OCI-LY3 (cell line): ENCODE results near the gene NCKAP5.

ENCODE experiments used
- EZH2phosphoT487 ChIP-seq: fragments of 200-600 bp; shearing (Covaris generic); IDR thresholded peaks from 2 replicates; pipeline ENCODE4 v1.6.1; 2018; ENCODE audit warnings: antibody characterized with exemption, mixed run types, low read depth
- TF ChIP-seq, protein P1 (sequence below): fragments of 200-600, 300-600 bp; sonication (generic); IDR thresholded peaks from 2 replicates; pipeline ENCODE4 v1.5.1; 2014; ENCODE audit warnings: antibody characterized with exemption, low read length, low read depth

DNA sequence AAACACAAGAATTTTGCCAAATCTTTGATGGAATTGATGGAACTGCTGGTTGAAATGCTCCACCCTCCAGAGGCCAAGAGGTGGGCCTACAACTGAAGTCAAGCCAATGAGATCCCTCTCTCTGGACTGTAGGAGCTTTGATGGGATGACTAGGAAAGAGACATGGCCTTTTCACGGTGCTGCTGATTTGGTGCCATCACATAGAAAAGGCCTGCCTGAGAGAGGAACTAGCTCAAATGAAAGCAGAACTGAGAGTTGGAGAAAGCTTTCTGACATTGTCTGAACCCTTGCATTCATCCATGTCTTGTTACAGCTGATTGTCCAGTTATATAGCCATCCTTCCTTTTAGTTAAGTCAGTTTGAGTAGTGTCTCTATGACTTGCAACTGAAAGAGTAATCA lies 614.5 kb downstream of the NCKAP5 start:
- TF ChIP-seq, protein P1, sequence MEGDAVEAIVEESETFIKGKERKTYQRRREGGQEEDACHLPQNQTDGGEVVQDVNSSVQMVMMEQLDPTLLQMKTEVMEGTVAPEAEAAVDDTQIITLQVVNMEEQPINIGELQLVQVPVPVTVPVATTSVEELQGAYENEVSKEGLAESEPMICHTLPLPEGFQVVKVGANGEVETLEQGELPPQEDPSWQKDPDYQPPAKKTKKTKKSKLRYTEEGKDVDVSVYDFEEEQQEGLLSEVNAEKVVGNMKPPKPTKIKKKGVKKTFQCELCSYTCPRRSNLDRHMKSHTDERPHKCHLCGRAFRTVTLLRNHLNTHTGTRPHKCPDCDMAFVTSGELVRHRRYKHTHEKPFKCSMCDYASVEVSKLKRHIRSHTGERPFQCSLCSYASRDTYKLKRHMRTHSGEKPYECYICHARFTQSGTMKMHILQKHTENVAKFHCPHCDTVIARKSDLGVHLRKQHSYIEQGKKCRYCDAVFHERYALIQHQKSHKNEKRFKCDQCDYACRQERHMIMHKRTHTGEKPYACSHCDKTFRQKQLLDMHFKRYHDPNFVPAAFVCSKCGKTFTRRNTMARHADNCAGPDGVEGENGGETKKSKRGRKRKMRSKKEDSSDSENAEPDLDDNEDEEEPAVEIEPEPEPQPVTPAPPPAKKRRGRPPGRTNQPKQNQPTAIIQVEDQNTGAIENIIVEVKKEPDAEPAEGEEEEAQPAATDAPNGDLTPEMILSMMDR: no peak
- no peak for TF ChIP-seq EZH2phosphoT487
